Gastroesophageal sphincter (tissue), 3 donors: ENCODE results near the gene SCGB2B2.

Experiments
- CTCF ChIP-seq, 4 experiments: fragments of 200-600 bp in 2 of 4; fragments of 450-650 bp in 2 of 4; sonication (generic) in 1 of 4; IDR thresholded peaks; one replicate each; pipeline ENCODE4 v1.5.1; 2017 to 2019; ENCODE audit warnings: antibody characterized with exemption in 4 of 4, mild to moderate bottlenecking in 2 of 4, moderate library complexity in 2 of 4
- EP300 ChIP-seq: sonication (generic); formaldehyde crosslinking; IDR thresholded peaks from one replicate; pipeline ENCODE4 v1.6.1; 2017; ENCODE audit warnings: antibody characterized with exemption, mild to moderate bottlenecking
- POLR2A ChIP-seq, 2 donors: fragments of 450-650 bp; IDR thresholded peaks; one replicate each; pipeline ENCODE4 v1.6.1; 2017; ENCODE audit warnings: antibody characterized with exemption in 2 of 2, mild to moderate bottlenecking in 2 of 2, moderate library complexity in 1 of 2
- POLR2AphosphoS5 ChIP-seq: sonication (generic); formaldehyde crosslinking; IDR thresholded peaks from one replicate; pipeline ENCODE4 v1.6.1; 2017; ENCODE audit warnings: antibody characterized with exemption

GRCh38 chr19:34642241-34642640 is 34.7 kb downstream of the SCGB2B2 start:
- no peak for TF ChIP-seq CTCF (IDR thresholded peaks at IDR 0.05)
- TF ChIP-seq EP300 = no peak
- TF ChIP-seq POLR2A (IDR thresholded peaks at IDR 0.05) = no peak
- no peak for TF ChIP-seq POLR2AphosphoS5
